Left ventricle myocardium superior (tissue), 1 donor: ENCODE results near the gene FBXO36. TPM values are rescaled to one million over a fixed set of nuclear protein-coding genes. Genes with fewer than 3 reads are reported as not detected.
A peak's percentile ranks its signal among the peaks of the same experiment; 100 is the strongest.
"Not testable (repeated sequence)": the region's sequence is repeated elsewhere in the genome, so short reads cannot be mapped to it uniquely, and the experiment has no call there.

ENCODE experiments used
- ATAC-seq: fragments of 200-7000 bp; cut with Tn5 transposase; one replicate; pipeline ENCODE4 v1.9.1; 2020; ENCODE audit warnings: mild to moderate bottlenecking, moderate library complexity
- DNase-seq: peaks from one replicate; pipeline ENCODE4 v3.0.0-alpha.2; 2020
- intact Hi-C: fragments of 100-400 bp; cut with micrococcal nuclease; formaldehyde crosslinking; loops from one replicate; pipeline ENCODE4 v1.11.0; 2022
- total RNA-seq: library from RNA; stranded (reverse); fragmentation: NEBNext Ultra II Directional; extraction: Animal tissue kit (Norgen Biotek cat#: 25700); gene quantifications from one replicate; pipeline ENCODE4 v1.2.1, GENCODE V29; 2021
- donor health status: DM: no; HTN: yes; CAD: no; lungs with severe emphysema.

FBXO36 gene
- total RNA-seq, 1 donor from 2014 or later = 0.55 TPM

DNA sequence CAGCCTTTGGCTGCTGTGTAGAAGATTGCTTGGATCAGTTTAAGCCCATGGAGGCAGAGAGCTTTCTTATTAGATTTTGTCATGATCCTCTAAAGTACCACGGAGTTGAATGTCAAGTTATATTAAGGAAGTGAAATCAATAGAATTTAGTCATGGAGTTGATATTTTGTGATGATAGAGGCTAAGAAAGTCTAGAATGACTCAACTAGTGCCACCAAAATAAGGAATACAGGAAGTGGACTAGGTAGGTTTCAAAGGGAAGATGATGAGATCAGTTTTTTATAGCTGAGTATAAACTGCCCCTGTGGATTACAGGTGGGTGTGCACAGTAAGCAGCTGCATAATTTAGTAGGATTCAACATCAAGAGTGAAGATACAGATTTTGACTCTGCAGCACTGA lies 25.2 kb downstream of the FBXO36 start:
- ATAC-seq (no peak), DNase-seq (no peak)
- intact Hi-C loops = no loop called here

DNA sequence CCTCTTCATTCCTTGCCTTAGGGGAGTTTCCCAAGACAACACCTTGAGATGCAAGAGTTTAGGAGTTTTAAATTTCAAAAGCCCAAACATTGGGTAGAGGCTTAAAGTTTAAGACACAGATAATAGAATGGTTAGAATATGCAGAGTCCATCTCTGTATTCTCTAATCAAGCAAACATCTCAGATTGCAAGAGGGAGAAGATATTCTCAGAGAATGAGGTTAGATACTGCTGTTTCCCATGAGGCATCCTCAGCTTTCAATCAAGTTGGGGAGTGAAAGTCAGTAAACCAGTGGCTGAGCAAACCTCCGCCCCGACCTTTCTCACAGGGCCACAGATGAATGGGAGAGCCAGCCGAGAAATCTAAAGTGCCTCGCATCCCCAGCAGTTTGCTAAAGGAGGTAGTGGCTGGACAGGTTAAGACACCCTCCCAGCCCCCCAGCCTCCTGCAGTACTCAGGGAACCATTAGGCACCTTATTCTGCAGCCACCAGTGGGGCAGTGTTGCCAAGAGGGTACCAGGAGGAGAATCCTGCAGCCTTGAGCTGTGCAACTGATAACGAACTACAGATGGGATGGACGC lies 30.0 kb downstream of the FBXO36 start:
- no peak for ATAC-seq
- intact Hi-C loops = no loop called here
- no peak for DNase-seq

DNA sequence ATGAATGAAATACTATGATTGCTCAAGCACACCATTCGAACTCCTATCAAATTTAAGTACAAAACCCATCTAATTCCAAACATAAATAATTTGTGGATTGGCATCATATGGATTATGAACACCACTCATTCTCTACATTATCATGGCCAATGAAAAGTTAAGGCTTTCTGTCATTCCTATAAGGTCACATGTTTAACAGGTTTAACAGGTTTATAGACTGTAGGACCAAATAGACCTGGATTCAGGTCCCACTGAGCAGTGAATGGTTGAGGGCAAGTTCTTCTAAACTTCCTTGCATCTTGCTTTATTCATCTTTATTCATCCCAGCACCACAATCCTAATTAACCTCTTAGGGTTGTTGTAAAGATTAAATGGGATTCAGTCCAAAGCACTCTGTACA lies 33.4 kb downstream of the FBXO36 start:
- DNase-seq = no peak
- no peak for ATAC-seq
- intact Hi-C loops = no loop called here

DNA sequence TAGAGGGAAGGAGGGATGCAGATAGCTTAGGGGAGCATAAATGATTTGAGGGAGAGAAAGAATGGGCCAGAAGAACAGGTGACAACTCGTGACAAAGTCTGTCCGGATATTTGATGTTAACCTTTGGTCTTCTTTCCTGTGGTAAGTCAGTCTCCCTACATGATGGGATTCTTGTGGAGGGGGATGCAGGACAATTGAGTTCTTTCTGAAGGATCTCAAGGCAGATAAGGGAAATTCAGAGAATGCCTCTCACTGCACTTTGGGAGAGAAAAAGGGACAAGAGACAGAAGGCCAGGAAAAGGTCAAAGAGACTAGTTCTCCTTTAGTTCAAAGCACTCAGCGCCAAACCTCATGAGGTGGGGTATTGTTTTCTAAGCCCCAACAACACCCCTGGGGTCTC lies 34.2 kb downstream of the FBXO36 start:
- intact Hi-C loops = no loop called here
- DNase-seq (no peak), ATAC-seq (no peak)

DNA sequence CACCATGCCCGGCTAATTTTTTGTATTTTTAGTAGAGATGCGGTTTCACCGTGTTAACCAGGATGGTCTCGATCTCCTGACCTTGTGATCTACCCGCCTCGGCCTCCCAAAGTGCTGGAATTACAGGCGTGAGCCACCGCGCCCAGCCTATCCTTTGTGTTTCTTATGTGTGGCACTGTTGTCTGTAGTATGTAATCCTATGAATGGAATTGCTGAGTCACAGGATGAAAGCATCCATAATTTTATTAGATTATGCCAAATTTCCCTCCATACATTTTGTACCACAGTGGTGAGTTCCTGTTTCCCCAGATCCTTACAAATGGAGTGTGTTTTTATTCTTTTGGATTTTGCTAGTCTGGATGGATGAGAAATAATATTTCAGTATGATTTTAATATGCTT lies 41.3 kb downstream of the FBXO36 start:
- DNase-seq, intact Hi-C loops, ATAC-seq: not testable (repeated sequence)

DNA sequence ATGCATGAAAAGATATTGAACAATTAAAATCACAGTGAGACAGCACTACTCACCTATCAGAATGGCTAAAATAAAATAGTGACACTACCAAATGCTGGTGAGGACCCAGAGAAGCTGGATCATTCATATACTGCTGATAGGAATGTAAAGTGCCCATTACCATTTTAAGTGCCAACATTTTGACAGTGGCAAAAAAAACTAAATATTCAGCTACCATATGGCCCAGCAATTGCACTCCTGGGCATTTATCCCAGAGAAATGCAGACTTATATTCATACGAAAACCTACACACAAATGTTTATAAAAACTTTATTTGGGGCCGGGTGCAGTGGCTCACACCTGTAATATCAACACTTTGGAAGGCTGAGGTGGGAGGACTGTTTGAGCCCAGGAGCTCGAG lies 47.6 kb downstream of the FBXO36 start:
- intact Hi-C loops = no loop called here
- ATAC-seq (no peak), DNase-seq (no peak)

DNA sequence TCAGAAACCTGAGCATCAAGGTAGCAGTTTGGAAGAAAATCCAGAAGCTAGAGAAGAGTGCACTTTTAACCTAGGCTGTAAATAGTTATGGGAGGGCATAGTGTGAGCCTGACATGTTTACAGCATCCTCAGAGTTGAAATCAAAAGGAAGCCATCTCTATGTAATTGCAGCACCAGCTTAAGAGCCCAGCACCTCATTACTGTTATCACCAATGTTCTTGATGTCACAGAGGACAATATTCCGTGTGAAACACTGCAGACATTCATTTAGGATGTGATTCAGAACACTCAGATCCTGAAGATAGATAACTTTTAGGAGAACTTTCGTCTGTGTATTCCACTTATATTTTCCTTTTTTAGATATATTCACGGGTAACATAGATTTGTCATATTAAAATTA lies 48.1 kb downstream of the FBXO36 start:
- no peak for DNase-seq
- ATAC-seq = no peak
- intact Hi-C loops = no loop called here

DNA sequence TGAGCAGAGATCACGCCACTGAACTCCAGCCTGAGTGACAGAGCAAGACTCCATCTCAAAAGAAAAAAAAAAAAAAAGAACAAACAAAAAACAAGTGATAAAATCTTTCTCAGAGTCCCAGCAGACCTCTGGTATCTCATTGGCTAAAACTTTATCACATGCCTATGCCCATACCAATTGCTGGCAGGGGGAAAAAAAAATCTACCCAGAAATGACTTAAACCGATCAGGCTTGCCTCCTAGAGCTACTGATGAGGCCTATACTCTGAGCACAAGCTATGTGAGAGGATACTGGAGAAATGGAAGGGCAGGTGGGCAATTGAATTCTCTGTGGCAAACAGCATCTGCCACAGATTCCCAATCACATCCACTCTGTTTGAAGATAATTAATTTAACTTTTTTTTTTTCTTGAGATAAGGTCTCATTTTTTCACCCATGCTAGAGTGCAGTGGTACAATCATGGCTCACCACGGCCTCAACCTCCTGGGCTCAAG lies 49.0 kb downstream of the FBXO36 start:
- DNase-seq (no peak), ATAC-seq (no peak)
- intact Hi-C loops = no loop called here

DNA sequence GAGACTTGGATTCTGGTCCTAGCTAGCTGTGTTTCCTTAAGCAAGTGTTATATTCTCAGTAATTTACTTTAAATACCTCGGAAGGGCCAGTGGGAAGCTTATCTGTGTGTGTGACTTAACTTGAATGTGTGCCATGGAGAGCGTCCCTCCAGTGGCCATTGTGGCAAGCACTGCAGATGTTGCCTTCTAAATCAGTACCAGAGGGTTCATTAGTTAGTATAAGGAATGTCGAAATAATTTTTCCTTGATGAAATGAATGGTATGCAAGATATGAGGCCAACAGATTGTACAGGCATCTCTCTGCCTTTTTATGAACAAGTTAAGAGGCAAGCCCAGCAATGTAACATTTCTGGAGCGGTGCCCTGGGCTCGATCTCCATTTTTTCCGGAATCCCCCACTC lies 52.0 kb downstream of the FBXO36 start:
- peak; percentile 35 for DNase-seq
- peak; percentile 90 for ATAC-seq
- intact Hi-C loops = no loop called here

DNA sequence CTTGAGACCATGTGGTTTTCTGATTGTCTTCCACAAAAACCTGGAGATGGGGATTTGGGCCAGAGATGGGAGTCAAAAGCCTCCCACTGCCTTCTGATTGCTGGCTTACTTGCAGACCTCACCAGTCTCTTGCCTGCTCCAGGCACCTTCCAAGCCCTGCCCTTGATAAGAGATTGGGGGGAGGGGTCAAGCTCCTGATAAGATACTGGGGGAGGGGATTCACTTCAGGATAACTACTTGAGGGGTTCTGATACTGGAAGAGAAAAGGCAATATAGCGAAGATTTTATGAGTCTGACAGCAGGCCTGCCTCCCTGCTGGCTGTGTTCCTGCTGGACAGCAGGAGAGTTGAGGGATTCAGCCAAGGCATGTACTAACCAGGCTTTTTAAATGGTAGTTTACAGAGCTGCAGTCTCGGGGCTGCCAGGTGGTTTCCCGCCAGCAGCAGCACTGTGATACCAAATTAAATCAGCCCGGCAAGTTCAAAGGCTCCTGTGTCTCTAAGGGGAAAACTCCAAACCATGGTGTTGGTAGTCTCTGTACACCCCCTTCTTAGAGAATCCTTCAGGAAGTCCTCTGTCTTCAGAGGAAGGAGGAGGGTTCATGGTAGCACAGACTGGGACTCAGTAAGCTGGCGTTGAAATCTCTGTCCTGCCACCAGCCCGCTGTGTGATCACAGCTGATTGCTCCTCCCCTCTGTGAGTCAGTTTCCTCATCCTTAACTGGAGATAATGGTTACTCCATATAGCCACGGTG lies 58.3 kb downstream of the FBXO36 start:
- intact Hi-C loops = no loop called here
- DNase-seq (peak; percentile 78), ATAC-seq (peak; percentile 98)

DNA sequence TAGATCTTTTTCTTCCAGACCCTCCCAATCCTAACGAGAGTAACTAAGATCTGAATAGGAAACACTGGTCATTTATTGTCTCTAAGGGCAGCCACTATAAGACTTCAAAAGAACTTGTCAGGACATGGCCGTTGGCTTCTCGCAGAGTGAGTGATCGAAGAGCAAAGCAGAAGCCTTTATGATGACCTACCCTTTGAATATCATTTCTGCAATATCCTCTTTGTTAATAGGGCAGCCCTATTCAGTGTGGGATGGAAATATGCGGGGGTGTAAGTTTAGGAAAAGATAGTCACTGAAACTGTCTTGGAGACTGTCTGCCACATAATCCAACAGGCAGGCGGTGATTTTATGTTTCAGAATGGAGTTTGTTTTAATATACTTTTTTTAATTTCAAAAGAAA lies 70.9 kb downstream of the FBXO36 start:
- ATAC-seq (no peak), DNase-seq (no peak)
- intact Hi-C loops = no loop called here

DNA sequence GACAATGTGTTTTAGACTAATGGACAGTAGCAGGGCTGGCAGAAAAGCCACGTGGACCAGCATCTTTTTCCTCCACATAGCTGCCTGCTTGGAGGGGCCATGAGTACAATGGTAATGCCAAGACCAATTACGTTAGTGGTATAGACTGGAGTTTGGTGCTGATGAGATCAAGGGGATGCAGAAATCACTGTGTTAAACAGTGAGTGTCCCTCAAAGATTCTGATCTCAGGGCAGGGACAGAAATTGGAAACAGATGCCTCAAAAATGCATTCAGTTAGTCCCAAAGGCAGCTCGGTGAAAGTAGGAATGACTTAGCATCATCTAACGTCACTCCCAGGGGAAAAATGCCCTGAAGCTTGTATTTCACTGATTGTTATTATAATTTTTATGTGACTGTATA lies 74.0 kb downstream of the FBXO36 start:
- ATAC-seq (no peak), DNase-seq (no peak)
- intact Hi-C loops = no loop called here

DNA sequence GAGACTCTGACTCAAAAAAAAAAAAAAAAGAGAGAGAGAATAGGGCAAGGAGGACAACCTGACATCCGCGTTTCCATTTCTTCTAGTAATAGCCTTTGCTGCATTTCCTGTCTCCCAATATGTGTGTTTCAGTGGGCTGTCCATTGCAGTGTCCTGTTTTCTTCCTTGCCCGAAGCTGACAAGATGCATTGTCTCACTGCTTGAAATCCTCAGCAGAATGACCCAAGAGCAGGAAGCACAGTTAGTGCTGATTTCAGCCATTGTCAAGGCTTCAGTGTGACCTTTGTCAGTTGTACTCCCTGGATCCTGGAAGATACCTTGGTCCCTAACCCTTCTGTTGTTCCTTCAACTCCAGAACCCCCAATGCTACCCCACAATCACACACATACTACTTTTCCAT lies 75.3 kb downstream of the FBXO36 start:
- no peak for ATAC-seq
- no peak for DNase-seq
- intact Hi-C loops = no loop called here

DNA sequence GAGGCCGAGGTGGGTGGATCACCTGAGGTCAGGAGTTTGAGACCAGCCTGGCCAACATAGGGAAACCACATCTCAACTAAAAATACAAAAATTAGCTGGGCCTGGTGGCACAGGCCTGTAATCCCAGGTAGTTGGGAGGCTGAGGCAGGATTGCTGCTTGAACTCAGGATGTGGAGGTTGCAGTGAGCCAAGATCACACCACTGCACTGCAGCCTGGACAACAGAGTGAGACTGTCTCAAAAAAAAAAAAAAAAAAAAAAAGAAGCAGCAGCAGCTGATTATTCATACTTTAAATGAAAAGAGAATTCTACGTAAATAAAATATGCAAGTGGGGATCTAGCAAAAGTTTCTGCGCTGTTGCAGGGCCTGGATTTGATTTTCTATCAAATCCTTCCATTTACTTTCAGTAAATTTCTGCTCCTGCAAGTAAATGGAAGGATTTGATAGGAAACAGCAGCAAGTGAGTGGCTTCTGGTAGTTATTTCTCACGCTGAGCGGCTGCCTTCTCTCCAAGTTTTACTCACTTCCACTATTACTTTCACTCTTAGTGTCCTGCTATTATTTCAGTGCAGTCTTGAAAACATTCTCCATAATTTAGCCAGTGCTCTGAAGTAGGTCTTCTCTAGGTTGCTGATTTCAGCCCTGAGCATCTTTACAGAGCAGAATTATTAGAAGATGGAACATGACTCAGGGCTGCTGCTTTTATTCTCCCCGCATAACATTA lies 78.0 kb downstream of the FBXO36 start:
- intact Hi-C loops = no loop called here
- no peak for DNase-seq
- no peak for ATAC-seq

DNA sequence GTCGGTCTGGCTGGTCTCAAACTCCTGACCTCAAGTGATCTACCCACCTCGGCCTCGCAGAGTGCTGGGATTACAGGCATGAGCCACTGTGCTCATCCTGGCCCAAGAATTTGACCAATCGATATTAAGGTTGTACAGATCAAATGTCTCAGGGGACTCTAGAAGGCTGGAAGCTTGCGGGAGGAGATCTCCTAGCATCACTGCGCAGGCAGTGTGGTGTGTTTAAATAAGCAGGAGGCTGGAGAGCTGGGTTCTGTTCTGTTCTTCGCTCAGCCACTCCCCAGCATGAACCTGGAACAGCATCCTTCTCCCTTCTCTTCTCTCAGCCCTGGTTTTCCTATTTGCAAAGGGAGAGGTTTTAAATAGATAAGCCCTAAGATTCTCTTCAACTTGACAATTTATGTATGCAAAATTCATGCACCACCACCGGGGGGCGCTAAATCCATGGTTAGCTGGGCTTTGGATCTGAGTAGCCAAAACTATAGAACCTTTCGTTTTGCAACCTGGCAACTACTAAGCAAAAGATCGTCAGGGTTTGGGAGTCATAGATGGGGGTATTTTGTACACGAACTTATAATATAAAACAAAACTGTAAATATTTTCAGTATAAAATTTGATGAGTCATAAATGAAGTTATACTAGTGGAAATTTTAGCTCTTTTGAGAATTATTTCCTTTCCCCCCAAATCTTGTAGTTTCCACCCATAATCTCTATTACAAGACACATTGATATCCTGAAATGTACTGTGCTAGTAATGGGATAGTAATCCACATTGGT lies 85.8 kb downstream of the FBXO36 start:
- peak; percentile 68 for ATAC-seq
- intact Hi-C loops = loop anchor here (2.0 to 5.0 kb wide), 2 partner anchors 159 to 603 kb away; no protein-coding TSS in a partner anchor
- peak; percentile 83 for DNase-seq

DNA sequence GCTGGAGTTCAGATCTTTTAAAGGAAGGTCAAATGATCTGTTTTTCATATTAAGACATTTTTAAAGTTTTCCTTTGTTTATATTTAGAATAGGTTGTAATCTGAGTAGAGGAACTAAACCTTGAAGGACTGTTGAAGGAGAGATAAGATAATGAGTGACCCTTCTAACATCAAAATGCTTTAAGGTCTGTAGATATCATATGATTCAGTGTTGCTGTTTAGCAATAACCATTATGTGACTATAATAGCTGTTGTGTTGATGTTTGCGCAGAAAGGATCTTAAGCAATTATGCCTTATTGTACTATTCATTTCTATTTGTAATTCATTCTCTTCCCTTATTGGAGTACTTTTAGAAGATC lies 86.4 kb downstream of the FBXO36 start:
- DNase-seq (no peak), ATAC-seq (no peak)
- intact Hi-C loops = loop anchor here (2.0 to 5.0 kb wide), 2 partner anchors 159 to 602 kb away; no protein-coding TSS in a partner anchor

DNA sequence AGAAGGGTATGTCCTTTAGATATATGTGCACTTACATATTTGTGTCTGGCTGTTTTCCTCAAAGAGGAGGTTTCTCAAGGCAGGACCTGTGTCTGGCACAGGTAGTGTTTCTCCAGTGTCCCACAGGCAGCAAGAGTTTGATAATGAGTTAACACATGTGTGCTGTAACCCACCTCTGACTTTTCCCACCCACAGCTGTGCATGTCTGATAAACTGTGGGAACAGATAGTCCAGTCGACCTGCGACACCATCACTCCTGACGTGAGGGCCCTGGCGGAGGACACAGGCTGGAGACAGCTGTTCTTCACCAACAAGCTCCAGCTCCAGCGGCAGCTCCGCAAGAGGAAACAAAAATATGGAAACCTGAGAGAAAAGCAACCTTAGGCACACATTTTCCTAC lies 88.2 kb downstream of the FBXO36 start:
- no peak for DNase-seq
- intact Hi-C loops = no loop called here
- no peak for ATAC-seq

DNA sequence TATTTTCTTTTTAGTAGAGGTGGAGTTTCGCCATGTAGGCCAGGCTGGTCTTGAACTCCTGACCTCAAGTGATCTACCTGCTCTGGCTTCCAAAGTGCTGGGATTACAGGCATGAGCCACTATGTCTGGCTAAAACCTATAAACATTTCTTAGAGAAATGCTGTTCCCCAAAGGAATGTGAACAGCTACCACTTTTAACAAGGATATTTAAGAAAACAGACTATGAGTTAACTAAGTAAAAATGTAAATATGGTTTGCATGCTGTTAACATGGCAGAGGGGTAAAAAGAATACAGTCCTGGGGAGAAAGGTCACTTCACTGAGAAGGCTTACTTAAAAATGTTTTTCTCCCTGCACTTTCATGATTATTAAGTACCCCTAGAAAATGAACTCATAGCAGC lies 89.3 kb downstream of the FBXO36 start:
- ATAC-seq (no peak), DNase-seq (no peak)
- intact Hi-C loops = no loop called here

DNA sequence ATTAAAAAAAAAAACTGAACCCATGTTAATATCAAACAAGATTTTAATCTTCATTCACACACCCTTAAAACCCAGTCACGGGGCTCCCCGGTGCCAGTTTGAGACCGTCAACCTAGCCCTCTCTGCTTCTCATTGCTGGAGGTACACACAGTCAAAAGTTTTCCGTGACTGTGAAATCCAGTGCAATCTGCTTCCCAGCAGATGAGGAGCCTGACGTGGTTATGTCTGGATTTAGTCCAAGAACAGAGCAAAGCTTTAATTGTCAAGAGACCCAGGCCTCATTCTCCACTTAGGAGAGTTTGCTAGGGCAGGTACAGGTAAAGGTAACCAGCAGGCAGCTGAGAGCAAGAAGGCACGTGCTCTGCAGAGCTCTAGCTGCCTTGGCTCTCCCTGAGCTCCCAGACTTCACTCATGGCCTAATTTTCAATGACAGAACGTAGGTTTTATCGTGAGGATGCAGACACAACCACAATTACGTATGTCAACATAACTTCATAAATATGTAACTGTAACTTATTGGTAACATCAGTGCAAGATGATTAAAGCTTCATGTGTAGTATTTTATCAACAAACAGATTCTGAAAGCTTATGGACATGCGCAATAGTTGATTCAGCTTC lies 90.1 kb downstream of the FBXO36 start:
- intact Hi-C loops = no loop called here
- DNase-seq (no peak), ATAC-seq (no peak)
